HG02678 (cell line): Measurements from ENCODE around the gene GMEB2.
"Not testable (repeated sequence)": the region's sequence is repeated elsewhere in the genome, so short reads cannot be mapped to it uniquely, and the experiment has no call there.

ENCODE experiments used
- ATAC-seq: cut with Tn5 transposase; IDR thresholded peaks from one replicate; pipeline ENCODE4 v1.9.1; 2021; ENCODE audit warnings: mild to moderate bottlenecking, moderate library complexity; ENCODE audit not compliant: unreplicated experiment

The GMEB2 gene

DNA sequence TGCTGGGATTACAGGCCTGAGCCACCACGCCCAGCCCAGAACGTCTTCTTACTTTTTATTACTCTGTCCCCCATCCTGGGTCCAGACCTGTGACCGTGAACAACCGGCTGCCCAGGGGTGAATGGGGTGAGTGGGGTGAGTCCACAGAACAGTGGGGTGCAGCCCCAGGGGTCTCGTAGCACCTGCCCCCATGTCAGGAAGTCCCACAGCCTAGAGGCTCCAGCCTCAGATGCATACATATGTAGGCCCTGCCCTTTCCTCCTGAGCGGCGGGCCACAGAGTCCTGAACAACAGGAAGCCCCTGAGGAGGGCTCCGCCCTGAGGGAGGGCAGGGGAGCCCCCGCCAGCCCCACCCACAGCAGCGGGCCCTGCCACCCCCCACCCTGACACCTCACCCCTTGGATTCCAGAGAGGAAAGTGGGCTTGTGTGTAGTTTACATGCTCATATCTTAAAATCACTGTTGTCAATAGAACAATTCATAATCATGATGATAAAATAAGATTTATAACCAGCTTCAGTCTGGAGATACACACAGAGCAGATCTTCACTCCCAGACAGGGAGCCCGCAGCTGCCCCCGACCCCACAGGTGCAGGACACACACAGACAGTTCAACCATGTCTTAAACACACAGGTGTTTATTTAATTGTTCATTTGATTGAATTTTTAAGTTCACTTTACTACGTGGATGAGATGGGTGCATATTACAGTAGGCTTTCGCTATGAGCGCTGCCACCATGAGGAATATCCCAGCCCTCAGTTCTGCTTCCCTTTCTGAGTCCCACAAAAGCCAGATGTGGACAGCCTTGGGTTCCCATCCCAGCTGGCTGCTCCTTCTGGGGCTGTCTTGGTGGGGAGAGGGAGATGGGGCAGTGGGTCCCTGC, 12.4 kb upstream of the GMEB2 start:
- no peak for ATAC-seq

DNA sequence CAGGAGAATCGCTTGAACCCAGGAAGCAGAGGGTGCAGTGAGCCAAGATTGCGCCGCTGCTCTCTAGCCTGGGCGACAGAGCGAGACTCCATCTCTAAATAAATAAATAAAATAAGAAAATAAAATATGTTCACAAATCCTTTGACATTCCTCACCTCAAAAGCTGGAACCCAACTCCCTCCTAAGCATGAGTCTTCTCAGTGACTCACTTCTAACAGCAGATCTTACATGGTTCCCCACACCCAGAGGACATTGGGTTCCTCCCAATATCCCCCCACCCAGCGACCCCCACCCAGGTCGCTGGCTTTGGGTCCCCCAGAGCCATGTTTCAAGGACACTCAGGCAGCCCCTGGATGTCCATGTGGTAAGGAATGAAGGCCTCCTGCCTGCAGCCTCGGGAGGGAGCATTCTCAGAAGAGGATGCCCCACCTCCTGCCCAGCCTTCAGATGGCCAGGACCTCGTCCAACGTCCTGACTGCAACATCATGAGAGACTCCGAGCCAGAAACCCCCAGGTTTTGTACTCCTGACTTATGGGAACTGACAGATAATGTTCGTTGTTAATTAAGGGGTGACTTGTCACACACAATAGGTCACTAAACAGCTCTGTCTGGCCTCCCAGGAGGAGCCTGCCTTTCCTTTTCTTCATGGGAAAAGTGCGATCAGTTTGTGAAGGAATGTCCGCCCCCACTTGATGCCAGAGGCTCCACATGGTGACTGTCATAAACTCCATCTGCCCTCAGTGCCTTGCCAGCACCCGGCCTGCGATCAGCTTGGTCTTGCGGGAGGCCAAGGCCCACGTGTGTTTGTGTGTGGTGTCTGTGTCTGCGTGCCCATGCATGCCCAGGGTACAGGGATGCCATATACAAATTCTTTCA, 10.1 kb upstream of the GMEB2 start:
- ATAC-seq, result no peak

DNA sequence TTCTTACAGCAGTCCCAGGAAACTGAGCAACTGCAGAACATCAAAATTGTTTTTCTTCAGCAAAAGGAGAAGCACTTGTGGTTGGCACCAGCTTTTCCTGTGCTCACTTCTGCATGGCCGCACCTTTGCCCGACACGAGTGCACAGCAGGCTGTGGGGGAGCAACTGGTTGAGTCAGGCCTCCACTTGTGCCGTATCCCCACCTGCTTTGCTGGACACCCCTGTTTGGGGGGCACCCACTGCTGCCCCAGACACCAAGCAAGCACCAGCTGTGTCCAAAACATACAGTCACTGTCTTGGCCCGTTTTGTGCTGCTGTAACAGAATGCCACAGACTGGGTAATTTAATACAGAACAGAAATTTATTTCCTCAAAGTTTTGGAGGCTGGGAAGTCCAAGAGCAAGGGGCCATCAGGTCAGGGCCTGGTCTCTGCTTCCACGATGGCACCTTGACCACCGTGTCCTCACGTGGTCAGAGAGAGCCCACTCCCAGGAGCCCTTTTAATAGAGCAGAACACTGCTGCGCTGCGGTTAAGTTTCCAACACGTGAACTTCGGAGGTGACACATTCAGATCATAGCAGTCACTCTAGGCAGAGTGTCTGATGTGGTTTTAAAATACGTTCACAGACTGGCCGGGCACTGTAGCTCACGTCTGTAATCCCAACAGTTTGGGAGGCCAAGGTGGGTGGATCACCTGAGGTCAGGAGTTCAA, 8.7 kb upstream of the GMEB2 start:
- no peak for ATAC-seq

DNA sequence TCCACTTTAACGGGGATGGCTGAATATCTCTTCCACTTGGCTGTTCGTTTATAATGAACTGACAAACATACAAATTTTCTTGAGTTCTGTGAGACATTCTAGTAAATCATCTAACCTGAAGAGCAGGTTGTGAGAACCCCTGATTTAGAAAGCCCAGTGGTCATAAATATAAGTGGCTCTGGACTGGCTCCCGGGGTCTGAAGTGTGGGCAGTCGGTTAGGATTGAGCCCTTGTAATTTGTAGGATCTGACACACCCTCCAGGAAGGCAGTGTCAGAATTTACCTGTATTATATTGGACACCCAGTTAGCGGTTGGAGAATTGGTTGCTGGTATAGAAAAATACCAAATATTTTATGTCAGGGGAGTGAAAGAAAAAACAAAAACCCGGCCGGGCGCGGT, 6.8 kb upstream of the GMEB2 start:
- ATAC-seq, result no peak

DNA sequence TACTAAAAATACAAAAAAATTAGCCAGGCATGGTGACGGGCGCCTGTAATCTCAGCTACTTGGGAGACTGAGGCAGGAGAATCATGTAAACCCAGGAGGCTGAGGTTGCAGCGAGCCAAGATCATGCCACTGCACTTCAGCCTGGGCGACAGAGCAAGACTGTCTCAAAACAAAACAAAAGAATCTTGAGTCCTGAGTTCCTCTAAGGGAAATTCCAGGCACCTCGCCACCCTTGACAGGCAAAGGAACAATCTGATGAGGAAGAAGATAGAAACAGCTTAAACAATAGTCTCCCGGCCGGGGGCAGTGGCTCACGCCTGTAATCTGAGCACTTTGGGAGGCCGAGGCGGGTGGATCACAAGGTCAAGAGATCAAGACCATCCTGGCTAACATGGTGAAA, 4.5 kb upstream of the GMEB2 start:
- ATAC-seq, result not testable (repeated sequence)

DNA sequence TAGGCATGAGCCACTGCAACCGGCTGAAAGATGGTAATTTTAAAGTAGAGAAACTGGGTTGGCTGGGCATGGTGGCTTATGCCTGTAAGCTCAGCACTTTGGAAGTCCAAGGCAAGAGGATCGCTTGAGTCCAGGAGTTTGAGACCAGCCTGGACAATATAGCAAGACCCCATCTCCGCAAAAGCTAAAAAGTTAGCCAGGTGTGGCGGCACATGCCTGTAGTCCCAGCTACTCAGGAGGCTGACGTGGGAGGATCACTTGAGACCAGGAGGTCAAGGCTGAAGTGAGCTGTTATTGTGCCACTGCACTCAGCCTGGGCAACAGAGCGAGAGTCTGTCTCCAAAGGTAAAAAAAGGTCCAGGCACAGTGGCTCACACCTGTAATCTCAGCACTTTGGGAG, 4.1 kb upstream of the GMEB2 start:
- ATAC-seq, result not testable (repeated sequence)

DNA sequence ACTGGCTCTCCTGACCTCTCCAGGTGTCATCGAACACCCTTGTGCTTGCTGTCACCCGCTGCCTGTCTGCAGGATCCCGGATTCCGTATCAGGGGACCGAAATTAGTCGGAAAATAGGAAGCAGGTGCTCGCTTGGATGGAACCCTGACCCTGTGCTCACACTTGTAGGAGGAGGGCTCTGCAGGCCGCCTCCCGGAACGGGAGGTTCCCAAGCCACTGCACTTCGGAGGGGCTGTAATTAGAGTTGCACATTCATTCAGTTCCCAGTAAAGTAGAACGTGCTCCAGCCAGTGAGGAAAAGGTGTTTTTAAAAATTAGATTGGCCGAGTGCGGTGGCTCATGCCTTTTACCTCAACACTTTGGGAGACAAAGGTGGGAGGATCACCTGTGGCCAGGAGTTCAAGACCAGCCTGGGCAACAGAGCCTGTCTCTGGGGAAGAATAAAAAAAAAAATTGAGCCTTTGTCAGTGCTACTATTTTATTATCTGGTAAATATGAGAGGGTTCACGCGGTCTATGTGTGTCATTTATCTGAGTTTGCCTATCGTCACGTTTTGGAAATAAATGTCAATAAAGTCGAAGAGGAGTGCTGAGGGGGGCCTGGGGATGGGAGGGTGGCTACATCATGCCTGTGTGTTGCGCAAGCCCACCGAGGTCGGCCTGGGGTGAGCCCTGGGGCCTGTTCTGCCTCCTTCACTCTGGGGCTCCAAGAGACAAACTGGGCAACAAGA, 1.5 kb upstream of the GMEB2 start:
- no peak for ATAC-seq

DNA sequence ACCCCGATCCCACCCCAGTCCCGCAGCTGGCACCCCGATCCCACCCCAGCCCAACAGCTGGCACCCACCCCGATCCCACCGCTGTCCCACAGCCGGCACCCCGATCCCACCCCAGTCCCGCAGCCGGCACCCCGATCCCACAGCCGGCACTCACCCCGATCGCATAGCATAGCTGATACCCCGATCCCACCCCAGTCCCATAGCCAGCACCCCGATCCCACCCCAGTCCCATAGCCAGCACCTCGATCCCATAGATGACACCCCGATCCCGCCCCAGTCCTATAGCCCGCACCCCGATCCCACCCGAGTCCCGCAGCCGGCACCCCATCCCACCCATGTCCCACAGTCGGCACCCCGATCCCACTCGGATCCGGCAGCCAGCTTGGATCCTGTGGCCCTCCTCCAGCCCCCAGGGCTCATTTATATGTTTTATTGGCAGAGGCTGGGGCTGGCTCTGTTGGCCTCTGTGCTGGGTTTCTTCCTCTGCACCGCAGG, 897 bp upstream of the GMEB2 start:
- no peak for ATAC-seq

DNA sequence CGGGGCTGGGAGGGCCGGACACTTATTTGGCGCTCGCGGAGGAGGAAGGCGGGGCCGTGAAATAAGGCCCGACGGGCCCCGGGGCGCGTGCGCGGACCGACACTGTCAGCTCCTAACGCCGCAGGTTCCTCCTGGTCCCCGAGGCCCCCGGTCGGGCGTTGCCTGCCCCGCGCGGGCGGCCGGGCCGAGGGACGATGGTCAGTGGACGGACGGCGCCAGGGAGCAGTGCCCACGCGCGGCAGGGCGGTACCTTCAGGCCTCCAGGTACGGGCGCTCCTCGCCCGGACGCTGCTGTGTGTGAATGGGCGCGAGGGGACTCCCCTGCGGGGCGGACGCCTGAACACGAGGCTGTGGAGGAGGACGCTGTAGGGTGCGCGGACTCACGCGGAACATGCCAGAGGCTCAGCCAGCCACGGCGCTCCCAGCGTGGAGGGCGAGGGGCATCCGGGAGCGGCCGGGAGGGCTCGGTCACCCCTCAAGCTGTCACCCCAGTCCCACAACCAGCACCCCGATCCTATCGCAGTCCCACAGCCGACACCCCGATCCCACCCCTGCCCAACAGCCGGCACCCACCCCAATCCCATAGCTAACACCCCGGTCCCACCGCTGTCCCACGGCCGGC, 339 bp upstream of the GMEB2 start:
- peak; percentile 77 for ATAC-seq

DNA sequence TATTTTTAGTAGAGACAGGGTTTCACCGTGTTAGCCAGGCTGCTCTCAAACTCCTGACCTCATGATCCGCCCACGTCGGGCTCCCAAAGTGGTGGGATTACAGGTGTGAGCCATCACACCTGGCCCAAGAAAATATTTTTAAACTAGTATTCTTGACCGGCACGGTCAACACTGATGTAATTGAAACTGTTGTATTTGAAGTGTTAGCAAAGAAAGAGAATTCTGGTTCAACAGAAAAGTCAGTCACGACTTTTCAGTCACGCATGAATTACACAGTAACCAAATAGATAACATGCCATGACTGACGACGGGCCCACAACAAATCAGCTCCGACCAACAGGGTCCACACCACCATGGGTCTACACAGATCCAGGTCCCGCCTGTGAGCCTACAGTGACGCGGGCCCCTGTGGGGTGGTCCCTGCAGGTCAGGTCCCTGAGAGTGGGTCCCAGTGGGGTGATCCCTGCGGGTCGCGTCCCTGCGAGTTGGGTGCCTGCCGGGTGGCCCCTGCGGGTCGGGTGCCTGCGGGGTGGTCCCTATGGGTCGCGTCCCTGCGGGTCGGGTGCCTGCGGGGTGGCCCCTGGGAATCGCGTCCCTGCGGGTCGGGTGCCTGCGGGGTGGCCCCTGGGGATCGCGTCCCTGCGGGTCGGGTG, 1.0 kb downstream of the GMEB2 start:
- ATAC-seq, result no peak

DNA sequence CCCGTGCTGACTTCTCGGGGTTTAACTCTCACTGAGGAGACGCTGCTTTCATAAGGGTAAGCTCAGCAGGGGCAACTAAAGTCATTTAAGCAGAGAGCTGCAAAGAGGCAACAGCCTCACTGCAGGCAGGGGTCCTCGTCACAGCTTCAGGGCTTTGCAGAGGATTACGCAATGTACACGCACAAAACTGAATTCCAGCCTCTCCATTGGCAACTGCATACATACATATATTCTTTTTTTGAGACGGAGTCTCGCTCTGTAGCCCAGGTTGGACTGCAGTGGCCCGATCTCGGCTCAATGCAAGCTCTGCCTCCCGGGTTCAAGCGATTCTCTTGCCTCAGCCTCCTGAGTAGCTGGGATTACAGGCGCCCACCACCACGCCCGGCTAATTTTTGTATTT, 2.4 kb downstream of the GMEB2 start:
- ATAC-seq, result no peak

DNA sequence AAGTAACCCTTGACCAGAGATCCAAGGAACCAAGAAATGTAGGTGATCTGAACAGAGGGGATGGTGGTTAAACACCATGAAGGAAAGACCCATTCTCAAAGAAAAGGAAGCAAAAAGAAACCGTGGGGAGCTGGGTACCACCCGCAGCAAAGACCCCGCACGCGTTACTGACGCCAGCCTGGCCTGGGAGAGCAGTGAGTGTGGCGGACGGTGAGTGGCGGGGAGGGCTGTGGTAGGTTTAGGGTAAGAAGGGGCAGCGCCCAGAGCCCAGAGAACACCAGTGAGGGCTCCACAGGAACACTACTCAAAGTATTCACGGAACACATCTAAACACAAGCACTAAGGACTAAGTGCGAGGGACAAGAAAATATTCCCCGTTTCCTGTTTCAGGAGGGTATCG, 4.2 kb downstream of the GMEB2 start:
- no peak for ATAC-seq

DNA sequence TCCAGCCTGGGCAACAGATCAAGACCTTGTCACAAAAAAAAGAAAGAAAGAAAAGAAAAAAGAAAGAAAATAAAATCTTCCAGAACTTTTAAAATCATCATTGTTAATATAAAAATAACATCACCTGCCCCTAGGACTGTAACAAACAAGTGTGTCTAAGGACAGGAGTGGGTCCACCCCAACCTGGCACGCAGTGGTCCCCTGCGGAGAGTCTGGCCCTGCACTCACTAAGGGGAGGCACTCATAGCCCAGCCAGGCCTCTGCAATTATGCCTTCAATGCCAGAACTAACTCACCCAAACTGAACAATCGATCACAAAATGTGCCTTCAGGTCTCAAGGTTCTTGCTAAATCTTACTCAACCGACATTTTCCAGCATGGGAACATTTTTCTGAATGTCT, 4.8 kb downstream of the GMEB2 start:
- ATAC-seq, result no peak

DNA sequence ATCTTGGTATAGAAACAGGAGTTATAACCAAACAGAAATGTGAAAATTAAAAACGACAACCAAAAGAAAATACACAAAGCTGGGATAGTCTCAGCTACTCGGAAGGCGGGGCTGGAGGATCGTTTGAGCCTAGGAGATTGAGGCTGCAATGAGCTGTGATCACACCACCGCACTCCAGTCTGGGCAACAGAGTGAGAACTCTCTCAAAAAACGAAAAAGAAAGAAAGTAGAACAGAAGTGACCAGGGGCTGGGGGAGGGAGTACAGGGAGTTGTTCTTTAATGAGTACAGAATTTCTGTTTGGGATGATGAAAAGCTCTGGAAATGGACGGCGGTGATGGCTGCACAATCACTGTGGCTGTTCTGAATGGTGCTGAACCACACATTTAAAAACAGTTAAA, 5.9 kb downstream of the GMEB2 start:
- no peak for ATAC-seq

DNA sequence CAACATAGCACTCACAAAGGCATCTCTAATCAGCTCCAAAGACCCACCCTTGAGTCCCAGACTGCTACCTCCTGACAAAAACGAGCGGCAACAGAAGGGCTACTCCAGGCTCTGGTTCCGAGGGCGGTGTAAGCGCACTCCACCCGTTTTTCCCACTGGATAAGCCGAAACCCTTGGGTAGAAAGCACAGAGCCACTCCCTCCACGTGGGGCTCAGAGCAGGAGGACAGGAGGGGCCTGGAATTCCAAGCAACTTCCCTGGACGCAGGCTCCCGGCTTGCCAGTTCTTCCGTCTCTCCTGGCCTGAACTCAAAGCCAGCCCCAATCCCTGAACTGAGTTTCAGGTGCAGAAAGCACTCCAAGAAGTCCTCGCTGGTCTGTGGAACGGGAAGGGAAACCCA, 7.4 kb downstream of the GMEB2 start:
- ATAC-seq, result no peak

DNA sequence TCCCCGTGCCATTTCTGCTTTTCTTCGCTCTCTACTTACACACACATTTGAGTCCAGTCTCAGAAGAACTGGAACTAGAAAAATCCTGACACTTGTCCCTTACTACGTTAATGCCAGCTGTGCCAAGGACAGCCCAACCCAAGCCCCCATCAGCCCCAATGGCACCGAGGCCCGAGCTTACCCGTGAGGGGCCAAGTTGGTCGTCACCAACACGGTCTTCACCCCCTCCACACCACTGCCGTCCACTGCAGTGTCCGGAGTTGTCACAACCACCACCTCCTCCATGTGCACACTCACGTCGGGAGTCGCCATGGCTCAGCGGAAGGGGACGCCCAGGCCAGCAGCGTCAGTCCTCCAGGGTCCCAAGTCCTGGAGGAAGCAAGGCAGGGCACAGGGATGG, 7.8 kb downstream of the GMEB2 start:
- no peak for ATAC-seq

DNA sequence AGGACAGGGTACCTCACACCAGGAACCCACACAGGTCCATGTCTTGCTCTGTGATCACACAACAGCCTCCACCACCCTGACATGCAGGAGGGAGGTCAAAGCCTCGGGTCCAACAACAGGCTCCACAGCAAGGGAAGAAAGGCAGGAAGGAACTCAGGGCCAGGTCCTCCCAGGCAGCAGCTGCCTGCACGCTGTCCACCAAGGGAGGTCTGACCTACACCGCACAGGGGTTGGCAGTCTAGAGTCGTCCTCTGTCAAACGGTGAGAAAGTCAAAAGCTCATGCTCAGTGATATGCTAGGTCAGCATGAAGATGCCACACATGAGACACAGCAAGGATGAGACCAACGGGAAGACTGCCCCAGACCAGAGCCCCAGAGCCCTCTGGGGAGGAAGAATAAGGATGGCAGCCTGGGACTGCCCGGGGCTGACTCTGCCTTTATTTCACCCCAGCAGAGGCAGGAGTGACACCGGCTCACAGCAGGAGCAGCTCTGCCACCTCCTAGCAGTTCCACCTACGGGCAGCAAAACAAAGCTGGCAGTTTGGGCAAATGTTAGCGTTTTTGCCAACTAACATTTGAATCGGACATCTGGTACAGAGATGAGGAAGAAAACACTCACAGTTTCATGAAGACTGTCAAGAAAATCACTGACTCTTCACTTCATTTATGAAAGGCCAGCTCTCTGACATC, 8.5 kb downstream of the GMEB2 start:
- ATAC-seq, result no peak

DNA sequence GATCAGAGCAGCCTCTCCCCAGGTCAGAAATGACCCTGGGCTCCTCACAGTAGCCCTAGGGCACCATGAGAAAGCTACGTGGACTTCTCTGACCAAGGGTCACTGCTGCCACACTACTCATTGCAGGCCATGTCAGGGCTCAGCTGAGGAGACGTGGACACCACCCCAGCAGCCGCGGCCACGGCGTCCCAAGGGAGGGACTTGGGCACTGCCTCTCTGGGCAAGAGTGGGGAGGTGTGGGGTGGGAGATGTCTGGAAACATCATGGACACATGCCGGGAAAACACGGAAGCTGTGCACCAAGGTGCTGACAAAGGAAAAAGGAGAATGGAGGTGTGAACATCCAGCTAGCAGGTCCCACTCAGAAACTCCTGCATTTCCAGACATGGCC, 9.0 kb downstream of the GMEB2 start:
- no peak for ATAC-seq
